ENCODE results near the gene PAPLN. TPM values are rescaled to one million over a fixed set of nuclear protein-coding genes. Genes with fewer than 3 reads are reported as not detected.
A peak's percentile ranks its signal among the peaks of the same experiment; 100 is the strongest.

The PAPLN gene
- total RNA-seq, 4 donors from 2014 or later = 15.4 to 82.6 (median 34.1) TPM

DNA sequence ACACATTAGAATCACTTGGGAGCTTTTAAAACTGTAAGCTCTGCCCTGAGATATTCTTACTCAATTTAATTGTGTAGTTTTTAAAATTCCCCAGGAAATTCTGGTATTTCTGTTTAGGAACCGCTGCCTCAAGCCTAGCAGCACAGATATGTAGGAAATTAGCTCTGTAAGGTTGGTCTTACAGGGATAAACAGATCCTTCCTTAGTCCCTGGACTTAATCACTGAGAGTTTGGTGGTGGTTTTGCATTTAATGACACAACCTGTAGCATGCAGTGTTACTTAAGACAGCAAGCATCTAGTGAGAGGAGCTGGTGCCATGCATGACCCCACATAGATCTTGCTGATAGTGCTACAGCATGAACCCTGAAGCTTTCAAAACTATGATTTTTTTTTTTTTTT, 19.9 kb upstream of the PAPLN start:
- no peak for ATAC-seq (ENCODE audit: low FRiP score)
- no peak for DNase-seq (ENCODE audit: low spot score)
- TF ChIP-seq, protein P1, sequence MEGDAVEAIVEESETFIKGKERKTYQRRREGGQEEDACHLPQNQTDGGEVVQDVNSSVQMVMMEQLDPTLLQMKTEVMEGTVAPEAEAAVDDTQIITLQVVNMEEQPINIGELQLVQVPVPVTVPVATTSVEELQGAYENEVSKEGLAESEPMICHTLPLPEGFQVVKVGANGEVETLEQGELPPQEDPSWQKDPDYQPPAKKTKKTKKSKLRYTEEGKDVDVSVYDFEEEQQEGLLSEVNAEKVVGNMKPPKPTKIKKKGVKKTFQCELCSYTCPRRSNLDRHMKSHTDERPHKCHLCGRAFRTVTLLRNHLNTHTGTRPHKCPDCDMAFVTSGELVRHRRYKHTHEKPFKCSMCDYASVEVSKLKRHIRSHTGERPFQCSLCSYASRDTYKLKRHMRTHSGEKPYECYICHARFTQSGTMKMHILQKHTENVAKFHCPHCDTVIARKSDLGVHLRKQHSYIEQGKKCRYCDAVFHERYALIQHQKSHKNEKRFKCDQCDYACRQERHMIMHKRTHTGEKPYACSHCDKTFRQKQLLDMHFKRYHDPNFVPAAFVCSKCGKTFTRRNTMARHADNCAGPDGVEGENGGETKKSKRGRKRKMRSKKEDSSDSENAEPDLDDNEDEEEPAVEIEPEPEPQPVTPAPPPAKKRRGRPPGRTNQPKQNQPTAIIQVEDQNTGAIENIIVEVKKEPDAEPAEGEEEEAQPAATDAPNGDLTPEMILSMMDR (IDR thresholded peaks at IDR 0.05) = no peak

DNA sequence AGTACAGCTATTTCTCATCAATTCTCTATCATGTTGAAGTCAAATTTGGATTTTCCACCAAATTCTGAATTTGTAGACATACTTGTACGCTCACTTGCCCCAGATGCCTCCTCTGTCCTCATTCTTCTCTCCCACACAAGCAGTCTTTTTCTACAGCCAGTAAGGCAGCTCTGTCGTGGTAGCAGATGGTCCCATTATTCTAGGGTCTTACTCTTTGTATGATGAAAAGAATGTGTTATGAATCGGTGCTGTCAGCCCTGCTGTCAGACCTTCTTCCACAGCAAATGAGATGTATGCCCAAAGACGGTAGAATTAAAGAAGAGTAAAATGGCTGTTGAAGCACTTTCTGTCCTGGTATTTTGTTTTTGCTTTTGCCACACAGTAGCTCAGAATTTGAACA, 17.2 kb upstream of the PAPLN start:
- DNase-seq (ENCODE audit: low spot score) (no peak), ATAC-seq (ENCODE audit: low FRiP score) (no peak)
- TF ChIP-seq, protein P1 (IDR thresholded peaks at IDR 0.05) = no peak

DNA sequence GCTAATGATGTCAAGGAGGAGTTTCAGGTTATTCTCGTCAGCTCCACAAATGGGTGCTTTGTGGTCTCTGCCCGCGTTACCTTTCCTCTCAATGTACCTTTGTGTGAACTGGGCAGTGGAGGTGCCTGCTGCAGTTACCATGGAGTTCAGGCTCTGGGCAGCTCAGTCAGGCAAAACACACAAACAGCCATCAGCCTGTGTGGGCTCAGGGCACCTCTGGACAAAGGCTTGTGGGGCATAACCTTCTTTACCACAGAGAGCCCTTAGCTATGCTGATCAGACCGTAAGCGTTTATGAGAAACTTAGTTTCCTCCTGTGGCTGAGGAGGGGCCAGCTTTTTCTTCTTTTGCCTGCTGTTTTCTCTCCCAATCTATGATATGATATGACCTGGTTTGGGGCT, 16.7 kb upstream of the PAPLN start:
- TF ChIP-seq, protein P1 (IDR thresholded peaks at IDR 0.05) = no peak
- no peak for DNase-seq (ENCODE audit: low spot score)
- no peak for ATAC-seq (ENCODE audit: low FRiP score)

DNA sequence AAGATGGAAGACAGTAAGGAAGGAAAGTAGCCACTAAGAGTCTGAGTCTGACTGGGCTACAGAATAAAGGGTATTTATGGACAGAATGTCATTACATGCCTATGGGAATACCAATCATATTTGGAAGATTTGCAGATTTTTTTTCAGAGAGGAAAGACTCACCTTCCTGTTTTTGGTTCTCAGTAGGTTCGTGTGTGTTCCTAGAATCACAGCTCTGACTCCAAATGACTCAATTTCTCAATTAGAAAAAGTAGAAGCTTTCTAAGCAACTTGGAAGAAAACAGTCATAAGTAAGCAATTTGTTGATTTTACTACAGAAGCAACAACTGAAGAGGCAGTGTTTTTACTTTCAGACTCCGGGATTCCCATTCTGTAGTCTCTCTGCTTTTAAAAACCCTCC, 15.4 kb upstream of the PAPLN start:
- TF ChIP-seq, protein P1 (IDR thresholded peaks at IDR 0.05) = no peak
- DNase-seq (ENCODE audit: low spot score) (no peak), ATAC-seq (ENCODE audit: low FRiP score) (no peak)

DNA sequence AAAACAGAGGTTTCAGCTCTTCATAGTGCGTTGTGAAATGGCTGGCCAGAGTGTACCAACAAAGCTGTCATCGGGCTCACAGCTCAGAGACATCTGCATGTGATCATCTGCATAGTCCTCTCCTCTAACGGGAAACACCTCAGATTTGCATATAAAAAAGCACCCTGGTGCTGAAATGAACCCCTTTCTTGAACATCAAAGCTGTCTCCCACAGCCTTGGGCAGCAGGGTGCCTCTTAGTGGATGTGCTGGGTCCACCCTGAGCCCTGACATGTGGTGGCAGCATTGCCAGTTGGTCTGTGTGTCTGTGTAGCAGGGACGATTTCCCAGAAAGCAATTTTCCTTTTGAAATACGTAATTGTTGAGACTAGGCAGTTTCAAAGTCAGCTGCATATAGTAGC, 14.3 kb upstream of the PAPLN start:
- no peak for DNase-seq (ENCODE audit: low spot score)
- no peak for ATAC-seq (ENCODE audit: low FRiP score)
- TF ChIP-seq, protein P1 (IDR thresholded peaks at IDR 0.05) = no peak

DNA sequence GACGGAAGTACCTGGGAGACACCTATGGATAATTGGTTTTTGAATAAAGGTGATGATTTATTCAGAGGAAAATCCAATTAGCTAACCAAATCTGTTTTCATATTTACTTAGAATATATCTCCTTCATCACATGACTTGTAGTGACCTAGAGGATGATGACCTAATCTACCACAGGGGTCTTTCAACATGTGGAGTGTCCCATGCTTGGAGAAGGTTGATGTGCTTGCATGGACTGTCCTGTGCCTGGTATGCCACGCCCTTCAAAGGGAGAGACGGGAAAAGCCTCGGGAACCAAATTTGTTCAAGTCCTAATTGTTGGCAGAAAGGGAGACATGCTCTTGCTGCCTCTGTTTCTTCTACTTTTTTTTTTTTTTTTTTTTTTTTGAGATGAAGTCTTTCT, 11.8 kb upstream of the PAPLN start:
- no peak for DNase-seq (ENCODE audit: low spot score)
- ATAC-seq (ENCODE audit: low FRiP score) = no peak
- TF ChIP-seq, protein P1 (IDR thresholded peaks at IDR 0.05) = no peak

DNA sequence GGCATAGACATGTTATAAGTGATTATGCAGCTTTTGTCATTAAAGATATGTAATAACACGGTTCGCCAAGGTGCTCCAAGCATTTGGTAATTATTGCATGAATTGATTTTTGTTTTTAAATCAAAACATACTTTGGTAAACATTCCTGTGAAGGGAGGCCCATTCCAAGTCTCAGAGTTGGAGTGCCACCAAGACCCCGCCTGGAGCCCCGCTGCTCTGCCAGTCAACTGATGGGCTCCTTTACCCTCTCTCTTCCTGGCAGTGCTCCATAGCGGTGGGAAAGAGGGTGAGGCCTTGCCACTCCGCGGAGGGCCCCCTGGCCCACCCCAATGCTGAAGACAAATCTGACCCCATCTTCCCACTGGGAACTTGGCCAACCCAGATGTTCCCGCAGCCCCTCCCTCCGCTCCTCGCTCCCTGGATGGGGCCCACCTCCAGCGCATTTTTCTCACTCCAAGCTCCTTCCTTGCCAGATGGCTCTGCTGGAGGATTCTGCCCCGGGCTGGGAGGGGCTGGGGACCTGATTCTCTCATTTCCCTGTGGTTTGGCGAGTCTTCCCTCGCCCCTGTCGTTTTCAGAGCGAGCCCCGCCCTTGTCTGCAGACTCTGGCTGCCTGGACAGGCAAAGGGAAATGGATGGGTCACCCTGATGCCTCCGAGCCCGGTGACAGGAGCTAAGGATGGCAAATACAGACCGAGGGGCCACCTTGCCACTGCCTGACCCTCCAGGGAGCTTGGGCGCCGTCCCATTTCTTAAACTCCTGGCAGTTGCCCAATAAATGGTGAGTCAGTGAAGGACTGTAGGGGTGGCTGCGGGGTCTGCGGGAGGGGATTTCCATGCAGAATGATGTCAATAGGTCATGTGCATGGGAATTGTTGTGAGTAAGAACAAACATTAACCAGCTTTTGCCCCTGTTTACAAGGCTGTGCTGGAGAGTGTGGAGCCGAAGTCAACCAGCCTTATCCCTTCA, 9.2 kb upstream of the PAPLN start:
- DNase-seq (ENCODE audit: low spot score) (peak; percentile 63), ATAC-seq (ENCODE audit: low FRiP score) (peak; percentile 89)

More for the DNA sequence above, 9.2 kb upstream of the PAPLN start:
- TF ChIP-seq, protein P1 (IDR thresholded peaks at IDR 0.05) = no peak
